Liver (tissue), 9 donors: ENCODE measurements around the gene CD80. TPM values are rescaled to one million over a fixed set of nuclear protein-coding genes. Genes with fewer than 3 reads are reported as not detected.

Experiments
- DNase-seq: peaks from one replicate; pipeline ENCODE4 v3.0.0-alpha.2; 2017; ENCODE audit warnings: low spot score
- H3K27ac ChIP-seq, 2 donors: one replicate each; pipeline ENCODE4 v1.7.0; 2013; ENCODE audit warnings: inconsistent platforms in 2 of 2, low read length in 2 of 2, control low read depth in 1 of 2, low read depth in 1 of 2, mild to moderate bottlenecking in 1 of 2
- H3K27me3 ChIP-seq, 4 donors: one replicate each; pipeline versions ENCODE4 v1.6.1 to v1.7.0; 2013; ENCODE audit warnings: low read length in 3 of 4, inconsistent platforms in 1 of 4, mild to moderate bottlenecking in 1 of 4, moderate library complexity in 1 of 4; ENCODE audit not compliant: control insufficient read depth in 4 of 4, insufficient read depth in 4 of 4
- H3K36me3 ChIP-seq, 4 donors: one replicate each; pipeline versions ENCODE4 v1.6.1 to v1.7.0; 2013; ENCODE audit warnings: low read length in 3 of 4, mild to moderate bottlenecking in 3 of 4, low read depth in 1 of 4, moderate library complexity in 1 of 4; ENCODE audit not compliant: control insufficient read depth in 4 of 4, insufficient read depth in 3 of 4
- H3K4me1 ChIP-seq, 4 donors: one replicate each; pipeline versions ENCODE4 v1.6.1 to v1.7.0; 2013; ENCODE audit warnings: low read length in 3 of 4, mild to moderate bottlenecking in 3 of 4, moderate library complexity in 1 of 4; ENCODE audit not compliant: control insufficient read depth in 4 of 4, insufficient read depth in 4 of 4
- H3K4me3 ChIP-seq, 3 donors: one replicate each; pipeline versions ENCODE4 v1.6.1 to v1.7.0; 2013; ENCODE audit warnings: low read length in 3 of 3, control low read depth in 1 of 3, low read depth in 1 of 3, mild to moderate bottlenecking in 1 of 3
- H3K9ac ChIP-seq, 2 donors: one replicate each; pipeline ENCODE4 v1.7.0; 2013; ENCODE audit warnings: low read length in 2 of 2, mild to moderate bottlenecking in 2 of 2, moderate library complexity in 2 of 2, control low read depth in 1 of 2, low read depth in 1 of 2
- H3K9me3 ChIP-seq, 4 donors: one replicate each; pipeline versions ENCODE4 v1.6.1 to v1.7.0; 2013; ENCODE audit warnings: low read length in 3 of 4; ENCODE audit not compliant: control insufficient read depth in 4 of 4
- ATF3 ChIP-seq: IDR thresholded peaks from 2 replicates; pipeline ENCODE4 v1.6.1; 2016; ENCODE audit warnings: antibody characterized with exemption
- CTCF ChIP-seq: fragments of 150-350 bp; IDR thresholded peaks from 2 replicates; pipeline ENCODE4 v1.5.1; 2017; ENCODE audit warnings: improper control_type of control experiment, low read depth, low read length; ENCODE audit not compliant: missing input control
- EGR1 ChIP-seq, 2 donors: IDR thresholded peaks; 2 replicates each; pipeline ENCODE4 v1.6.1; 2016 to 2018; ENCODE audit warnings: antibody characterized with exemption in 2 of 2, low read depth in 2 of 2
- FOXA1 ChIP-seq: IDR thresholded peaks from 2 replicates; pipeline ENCODE4 v1.6.1; 2016; ENCODE audit warnings: antibody characterized with exemption
- FOXA2 ChIP-seq: IDR thresholded peaks from 2 replicates; pipeline ENCODE4 v1.6.1; 2016; ENCODE audit warnings: antibody characterized with exemption
- GABPA ChIP-seq, 2 donors: IDR thresholded peaks in 1 of 2; conservative IDR thresholded peaks in 1 of 2; 2 replicates each; pipeline ENCODE4 v1.6.1; 2016; ENCODE audit warnings: antibody characterized with exemption in 2 of 2, mild to moderate bottlenecking in 1 of 2, moderate library complexity in 1 of 2
- HNF4A ChIP-seq, 2 donors: conservative IDR thresholded peaks; 2 replicates each; pipeline ENCODE4 v1.6.1; 2016; ENCODE audit warnings: antibody characterized with exemption in 2 of 2, mild to moderate bottlenecking in 2 of 2
- HNF4G ChIP-seq: IDR thresholded peaks from 2 replicates; pipeline ENCODE4 v1.6.1; 2016; ENCODE audit warnings: antibody characterized with exemption
- JUND ChIP-seq, 2 donors: IDR thresholded peaks; 2 replicates each; pipeline ENCODE4 v1.6.1; 2016; ENCODE audit warnings: antibody characterized with exemption in 2 of 2
- NR2F2 ChIP-seq: IDR thresholded peaks from 2 replicates; pipeline ENCODE4 v1.6.1; 2016; ENCODE audit warnings: antibody characterized with exemption
- RAD21 ChIP-seq, 2 donors: IDR thresholded peaks; 2 replicates each; pipeline ENCODE4 v1.6.1; 2016; ENCODE audit warnings: antibody characterized with exemption in 2 of 2, mild to moderate bottlenecking in 2 of 2
- RXRA ChIP-seq, 2 donors: IDR thresholded peaks; 2 replicates each; pipeline ENCODE4 v1.6.1; 2017 to 2018; ENCODE audit warnings: antibody characterized with exemption in 2 of 2, mild to moderate bottlenecking in 1 of 2
- SP1 ChIP-seq: IDR thresholded peaks from 2 replicates; pipeline ENCODE4 v1.6.1; 2018; ENCODE audit warnings: antibody characterized with exemption, mild to moderate bottlenecking
- TAF1 ChIP-seq: conservative IDR thresholded peaks from 2 replicates; pipeline ENCODE4 v1.6.1; 2016; ENCODE audit warnings: antibody characterized with exemption, mild to moderate bottlenecking
- YY1 ChIP-seq: IDR thresholded peaks from 2 replicates; pipeline ENCODE4 v1.6.1; 2016; ENCODE audit warnings: antibody characterized with exemption, mild to moderate bottlenecking
- ZBTB33 ChIP-seq: IDR thresholded peaks from 2 replicates; pipeline ENCODE4 v1.6.1; 2016; ENCODE audit warnings: antibody characterized with exemption
- WGBS: extraction: QIAGEN DNeasy Blood & Tissue Kit; methylation state at CpG from one replicate; pipeline ENCODE4 v1.1.7; 2013; 5-methylcytosine and 5-hydroxymethylcytosine counted together
- polyA plus RNA-seq, 2 donors: library from polyadenylated mRNA; stranded (reverse) in 1 of 2; unstranded in 1 of 2; fragments of 200-250 nt in 1 of 2; fragments of >200 nt in 1 of 2; fragmentation: Nextera tagmentation in 1 of 2; extraction: Ambion mirVana in 1 of 2; gene quantifications; one replicate each; pipeline versions ENCODE4 v1.2.1 to v1.2.3, GENCODE V29; 2013 to 2015
- total RNA-seq, 2 donors: library from RNA; depleted of rRNA; stranded (reverse); fragments of >200 nt; gene quantifications; one replicate each; pipeline ENCODE4 v1.2.3, GENCODE V29; 2014
- TF ChIP-seq, protein P1 (sequence below): IDR thresholded peaks from 2 replicates; pipeline ENCODE4 v1.6.1; 2016; ENCODE audit warnings: antibody characterized with exemption
- TF ChIP-seq, protein P2 (sequence below): IDR thresholded peaks from 2 replicates; pipeline ENCODE4 v1.6.1; 2016; ENCODE audit warnings: antibody characterized with exemption, mild to moderate bottlenecking
- donor health status: healthy.
- donor health status: healthy.
- donor health status: healthy.
- donor health status: healthy.
- donor health status: healthy.

Gene CD80
- total and polyA plus RNA-seq, 4 donors, result 0.21 to 1.5 (median 0.61) TPM

- TF ChIP-seq JUND (IDR thresholded peaks at IDR 0.05), result no peak
- no peak for TF ChIP-seq RXRA (IDR thresholded peaks at IDR 0.05)
- no peak for TF ChIP-seq GABPA (IDR thresholded peaks at IDR 0.05 in 1 of 2, conservative IDR thresholded peaks at IDR 0.05 in 1 of 2)
- no peak for TF ChIP-seq CTCF
- no peak for TF ChIP-seq YY1
- TF ChIP-seq, protein P1, sequence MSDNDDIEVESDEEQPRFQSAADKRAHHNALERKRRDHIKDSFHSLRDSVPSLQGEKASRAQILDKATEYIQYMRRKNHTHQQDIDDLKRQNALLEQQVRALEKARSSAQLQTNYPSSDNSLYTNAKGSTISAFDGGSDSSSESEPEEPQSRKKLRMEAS, result no peak
- TF ChIP-seq ZBTB33, result no peak
- TF ChIP-seq NR2F2, result no peak
- TF ChIP-seq FOXA2, result no peak
- TF ChIP-seq RAD21 (IDR thresholded peaks at IDR 0.05), result no peak
- TF ChIP-seq HNF4A (conservative IDR thresholded peaks at IDR 0.05), result no peak
- TF ChIP-seq HNF4G, result no peak
- TF ChIP-seq, protein P2, sequence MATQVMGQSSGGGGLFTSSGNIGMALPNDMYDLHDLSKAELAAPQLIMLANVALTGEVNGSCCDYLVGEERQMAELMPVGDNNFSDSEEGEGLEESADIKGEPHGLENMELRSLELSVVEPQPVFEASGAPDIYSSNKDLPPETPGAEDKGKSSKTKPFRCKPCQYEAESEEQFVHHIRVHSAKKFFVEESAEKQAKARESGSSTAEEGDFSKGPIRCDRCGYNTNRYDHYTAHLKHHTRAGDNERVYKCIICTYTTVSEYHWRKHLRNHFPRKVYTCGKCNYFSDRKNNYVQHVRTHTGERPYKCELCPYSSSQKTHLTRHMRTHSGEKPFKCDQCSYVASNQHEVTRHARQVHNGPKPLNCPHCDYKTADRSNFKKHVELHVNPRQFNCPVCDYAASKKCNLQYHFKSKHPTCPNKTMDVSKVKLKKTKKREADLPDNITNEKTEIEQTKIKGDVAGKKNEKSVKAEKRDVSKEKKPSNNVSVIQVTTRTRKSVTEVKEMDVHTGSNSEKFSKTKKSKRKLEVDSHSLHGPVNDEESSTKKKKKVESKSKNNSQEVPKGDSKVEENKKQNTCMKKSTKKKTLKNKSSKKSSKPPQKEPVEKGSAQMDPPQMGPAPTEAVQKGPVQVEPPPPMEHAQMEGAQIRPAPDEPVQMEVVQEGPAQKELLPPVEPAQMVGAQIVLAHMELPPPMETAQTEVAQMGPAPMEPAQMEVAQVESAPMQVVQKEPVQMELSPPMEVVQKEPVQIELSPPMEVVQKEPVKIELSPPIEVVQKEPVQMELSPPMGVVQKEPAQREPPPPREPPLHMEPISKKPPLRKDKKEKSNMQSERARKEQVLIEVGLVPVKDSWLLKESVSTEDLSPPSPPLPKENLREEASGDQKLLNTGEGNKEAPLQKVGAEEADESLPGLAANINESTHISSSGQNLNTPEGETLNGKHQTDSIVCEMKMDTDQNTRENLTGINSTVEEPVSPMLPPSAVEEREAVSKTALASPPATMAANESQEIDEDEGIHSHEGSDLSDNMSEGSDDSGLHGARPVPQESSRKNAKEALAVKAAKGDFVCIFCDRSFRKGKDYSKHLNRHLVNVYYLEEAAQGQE, result no peak
- TF ChIP-seq FOXA1, result no peak
- TF ChIP-seq SP1, result no peak
- TF ChIP-seq TAF1, result no peak
- no peak for TF ChIP-seq ATF3
- no peak for TF ChIP-seq EGR1 (IDR thresholded peaks at IDR 0.05; ENCODE audit: low read depth in 2 of 2)
- Histone ChIP-seq H3K9ac (no peak overlapping the region), H3K27me3 (no peaks in the 10 kb centered on the region), H3K36me3 (no peaks in the 10 kb centered on the region), H3K4me1 (no peaks in the 10 kb centered on the region), H3K4me3 (no peak overlapping the region), H3K27ac (no peak overlapping the region), H3K9me3 (no peaks in the 10 kb centered on the region)
- DNase-seq, result no peak
- WGBS, result 97% methylated on average over 11 of the region's 11 CpGs
Observed at GRCh38 chr3:119585856-119586570, 26.6 kb upstream of the CD80 start.
